ENCODE measurements around the gene SPX.

SPX gene

GRCh38 chr12:21526053-21526452 lies at the start of gene SPX:
Gene SPX (plus strand): TSS chr12:21526296. CDS start chr12:21526473, 177 bp downstream.
- peak; percentile 91 for DNase-seq

- no peak for DNase-seq
These were observed 49.1 kb upstream of the SPX start for GRCh38 chr12:21476949-21477348.

- DNase-seq = no peak
These were observed 47.2 kb upstream of the SPX start for GRCh38 chr12:21478756-21479455.

GRCh38 chr12:21483531-21483930 lies 42.6 kb upstream of the SPX start:
- DNase-seq = peak; percentile 96

GRCh38 chr12:21485998-21486397 lies 40.1 kb upstream of the SPX start:
- no peak for DNase-seq

- DNase-seq = no peak
These were observed 26.3 kb upstream of the SPX start for GRCh38 chr12:21499765-21500164.

- no peak for DNase-seq
These were observed 25.3 kb upstream of the SPX start for GRCh38 chr12:21500786-21501257.

- DNase-seq = peak; percentile 100
These were observed 24.6 kb upstream of the SPX start, which contains the start of the genes GOLT1B and RECQL for GRCh38 chr12:21501258-21502163. Gene GOLT1B (plus strand): TSS chr12:21501789. CDS start chr12:21501924, 135 bp downstream. Gene RECQL (minus strand): TSS chr12:21501635. CDS start chr12:21499570, 2,065 bp downstream.

GRCh38 chr12:21502164-21502496 lies 24.0 kb upstream of the SPX start:
- peak; percentile 67 for DNase-seq

- no peak for DNase-seq
These were observed 23.2 kb upstream of the SPX start for GRCh38 chr12:21502872-21503271.

GRCh38 chr12:21505888-21506287 lies 20.2 kb upstream of the SPX start:
- no peak for DNase-seq

GRCh38 chr12:21507849-21508248 lies 18.2 kb upstream of the SPX start:
- no peak for DNase-seq

- DNase-seq = no peak
These were observed 16.3 kb upstream of the SPX start for GRCh38 chr12:21509768-21510167.

GRCh38 chr12:21516281-21516680 lies 9.8 kb upstream of the SPX start:
- no peak for DNase-seq

GRCh38 chr12:21518451-21518850 lies 7.6 kb upstream of the SPX start:
- DNase-seq = no peak

GRCh38 chr12:21521541-21521940 lies 4.6 kb upstream of the SPX start:
- DNase-seq = peak; percentile 50

- DNase-seq = no peak
These were observed 2.9 kb upstream of the SPX start for GRCh38 chr12:21523148-21523547.

GRCh38 chr12:21526721-21527345 lies 737 bp downstream of the SPX start:
- DNase-seq = peak; percentile 79

GRCh38 chr12:21527451-21528180 lies 1.5 kb downstream of the SPX start:
- peak; percentile 93 for DNase-seq

- DNase-seq = no peak
These were observed 2.9 kb downstream of the SPX start for GRCh38 chr12:21528953-21529352.

- DNase-seq = no peak
These were observed 3.4 kb downstream of the SPX start for GRCh38 chr12:21529456-21529855.

GRCh38 chr12:21538061-21538653 lies 12.1 kb downstream of the SPX start:
- DNase-seq = no peak
